B cell (primary cell): ENCODE measurements around the gene IL1RAPL1.

Source experiments
- CTCF ChIP-seq: fragments of 200-600 bp; IDR thresholded peaks from one replicate; pipeline ENCODE4 v1.8.0; 2022; ENCODE audit warnings: antibody characterized with exemption, mild to moderate bottlenecking
- EZH2 ChIP-seq: IDR thresholded peaks from 2 replicates; pipeline ENCODE4 v1.6.1; 2012; ENCODE audit warnings: borderline replicate concordance, low read depth, mild to moderate bottlenecking, moderate library complexity, low read length; ENCODE audit not compliant: insufficient read depth, poor library complexity, severe bottlenecking

- TF ChIP-seq CTCF (no peak), EZH2 (no peak)
Measured at GRCh38 chrX:28675173-28675572, 87.9 kb downstream of the IL1RAPL1 start.
